ENCODE results near the gene DHRS7.

Gene DHRS7

DNA sequence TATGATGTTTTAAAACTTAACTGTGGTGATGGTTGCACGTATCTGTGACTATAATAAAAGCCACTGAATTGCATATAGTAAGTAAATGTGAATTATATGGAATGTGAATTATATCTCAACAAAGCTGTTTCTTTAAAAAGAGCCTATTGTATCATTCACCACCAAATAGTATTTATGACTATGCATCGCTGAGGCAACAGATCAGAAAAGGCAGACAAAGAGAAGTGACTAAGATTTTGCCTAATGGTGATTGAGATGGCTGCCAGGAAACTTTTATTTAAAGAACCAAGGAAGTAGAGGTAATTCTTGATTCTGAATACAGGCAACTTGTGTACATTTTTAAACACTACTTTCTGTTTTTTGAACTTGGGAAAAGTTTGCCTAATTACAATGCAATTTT lies 31.7 kb downstream of the DHRS7 start:
- TF ChIP-seq, protein P1, sequence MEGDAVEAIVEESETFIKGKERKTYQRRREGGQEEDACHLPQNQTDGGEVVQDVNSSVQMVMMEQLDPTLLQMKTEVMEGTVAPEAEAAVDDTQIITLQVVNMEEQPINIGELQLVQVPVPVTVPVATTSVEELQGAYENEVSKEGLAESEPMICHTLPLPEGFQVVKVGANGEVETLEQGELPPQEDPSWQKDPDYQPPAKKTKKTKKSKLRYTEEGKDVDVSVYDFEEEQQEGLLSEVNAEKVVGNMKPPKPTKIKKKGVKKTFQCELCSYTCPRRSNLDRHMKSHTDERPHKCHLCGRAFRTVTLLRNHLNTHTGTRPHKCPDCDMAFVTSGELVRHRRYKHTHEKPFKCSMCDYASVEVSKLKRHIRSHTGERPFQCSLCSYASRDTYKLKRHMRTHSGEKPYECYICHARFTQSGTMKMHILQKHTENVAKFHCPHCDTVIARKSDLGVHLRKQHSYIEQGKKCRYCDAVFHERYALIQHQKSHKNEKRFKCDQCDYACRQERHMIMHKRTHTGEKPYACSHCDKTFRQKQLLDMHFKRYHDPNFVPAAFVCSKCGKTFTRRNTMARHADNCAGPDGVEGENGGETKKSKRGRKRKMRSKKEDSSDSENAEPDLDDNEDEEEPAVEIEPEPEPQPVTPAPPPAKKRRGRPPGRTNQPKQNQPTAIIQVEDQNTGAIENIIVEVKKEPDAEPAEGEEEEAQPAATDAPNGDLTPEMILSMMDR (IDR thresholded peaks at IDR 0.05): no peak
- H3K27ac ChIP-seq: no peak overlapping the region
- H3K4me3 ChIP-seq: no peak overlapping the region
- DNase-seq (ENCODE audit: low spot score): no peak

DNA sequence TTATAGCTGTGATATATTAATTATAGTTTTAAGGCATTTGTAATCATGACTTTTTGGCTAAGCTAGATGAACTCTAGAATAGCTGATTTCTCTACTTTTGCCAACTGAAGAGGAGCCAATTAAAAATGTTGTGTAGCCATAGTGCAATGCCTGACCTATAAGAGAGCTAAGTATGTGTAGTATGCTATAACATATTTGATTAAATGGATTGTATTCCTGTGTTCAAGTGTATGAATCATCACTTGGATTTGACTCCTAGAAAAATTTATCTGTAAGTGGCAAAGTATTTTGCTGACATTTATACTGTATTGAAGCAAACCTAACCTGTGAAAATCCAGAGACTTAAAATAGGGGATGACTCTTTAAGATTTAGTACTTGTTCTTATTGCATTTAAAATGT lies 39.3 kb downstream of the DHRS7 start:
- TF ChIP-seq, protein P1 (IDR thresholded peaks at IDR 0.05): no peak

DNA sequence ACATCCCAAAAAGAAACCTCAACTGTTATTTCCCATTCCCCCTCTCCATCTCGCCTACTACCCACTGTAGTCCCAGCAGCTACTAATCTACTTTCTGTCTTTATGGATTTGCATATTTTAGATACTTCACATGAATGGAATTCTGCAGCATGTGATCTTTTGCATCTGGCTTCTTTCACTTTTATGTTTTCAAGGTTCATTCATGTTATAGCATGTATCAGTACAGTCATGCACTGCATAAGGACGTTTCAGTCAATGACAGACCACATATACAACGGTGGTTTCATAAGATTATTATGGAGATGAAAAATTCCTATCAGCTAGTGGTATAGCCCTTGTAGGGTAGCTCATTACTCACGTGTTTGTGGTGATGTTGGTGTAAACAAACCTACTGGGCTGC lies 49.0 kb downstream of the DHRS7 start:
- H3K27ac ChIP-seq: no peak overlapping the region
- DNase-seq (ENCODE audit: low spot score): no peak
- TF ChIP-seq, protein P1 (IDR thresholded peaks at IDR 0.05): no peak
- no peak overlapping the region for H3K4me3 ChIP-seq

More for the DNA sequence above, 39.3 kb downstream of the DHRS7 start:
- Histone ChIP-seq H3K4me3 (no peak overlapping the region), H3K27ac (no peak overlapping the region)
- DNase-seq (ENCODE audit: low spot score): no peak

DNA sequence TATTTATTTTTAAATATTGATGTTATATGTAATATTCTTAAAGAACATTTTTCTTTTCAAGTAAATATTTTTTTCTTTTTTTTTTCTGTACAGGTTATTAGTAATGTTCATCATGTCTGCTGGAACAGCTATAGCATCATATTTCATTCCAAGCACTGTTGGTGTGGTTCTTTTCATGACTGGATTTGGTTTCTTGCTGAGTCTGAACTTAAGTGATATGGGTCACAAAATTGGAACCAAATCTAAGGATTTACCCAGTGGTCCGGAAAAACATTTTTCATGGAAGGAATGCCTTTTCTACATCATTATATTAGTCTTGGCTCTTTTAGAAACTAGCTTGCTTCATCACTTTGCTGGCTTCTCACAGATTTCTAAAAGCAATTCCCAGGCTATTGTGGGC lies 50.3 kb downstream of the DHRS7 start:
- DNase-seq (ENCODE audit: low spot score): no peak
- TF ChIP-seq, protein P1 (IDR thresholded peaks at IDR 0.05): no peak
- no peak overlapping the region for H3K27ac ChIP-seq
- H3K4me3 ChIP-seq: no peak overlapping the region

DNA sequence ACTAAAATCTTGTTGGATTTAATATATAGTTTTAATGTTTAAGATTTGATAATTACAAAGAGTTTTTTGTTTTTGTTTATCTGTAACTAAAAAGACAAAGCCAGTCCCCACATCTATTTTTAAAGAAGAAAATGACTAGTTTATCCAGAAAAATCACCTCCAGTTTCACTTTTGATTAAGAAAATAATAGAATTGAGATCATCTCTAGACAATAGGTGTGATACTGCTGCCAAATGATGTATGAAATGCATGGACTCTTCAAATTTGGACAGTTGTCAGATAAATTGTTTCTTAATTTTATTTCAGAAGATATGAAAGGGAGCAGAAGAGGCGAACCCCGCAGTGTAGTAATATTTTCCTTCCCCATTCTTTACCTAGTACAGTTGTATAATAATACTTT lies 53.5 kb downstream of the DHRS7 start:
- DNase-seq (ENCODE audit: low spot score): no peak
- H3K4me3 ChIP-seq: no peak overlapping the region
- TF ChIP-seq, protein P1 (IDR thresholded peaks at IDR 0.05): no peak
- H3K27ac ChIP-seq: no peak overlapping the region

DNA sequence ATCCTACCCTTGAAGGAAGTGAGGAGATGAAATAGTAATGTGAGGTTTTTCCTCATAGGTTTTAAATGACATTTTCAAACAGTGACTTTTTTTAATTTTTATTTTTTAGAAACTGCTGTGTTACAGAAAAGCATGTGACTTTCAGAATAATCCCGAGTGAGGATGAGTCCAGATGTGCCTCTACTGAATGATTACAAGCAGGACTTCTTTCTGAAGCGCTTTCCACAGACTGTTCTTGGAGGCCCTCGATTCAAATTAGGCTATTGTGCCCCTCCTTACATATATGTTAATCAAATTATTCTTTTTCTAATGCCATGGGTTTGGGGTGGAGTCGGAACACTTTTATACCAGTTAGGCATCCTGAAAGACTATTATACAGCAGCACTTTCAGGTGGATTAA lies 57.7 kb downstream of the DHRS7 start:
- no peak for DNase-seq (ENCODE audit: low spot score)
- no peak overlapping the region for H3K4me3 ChIP-seq

DNA sequence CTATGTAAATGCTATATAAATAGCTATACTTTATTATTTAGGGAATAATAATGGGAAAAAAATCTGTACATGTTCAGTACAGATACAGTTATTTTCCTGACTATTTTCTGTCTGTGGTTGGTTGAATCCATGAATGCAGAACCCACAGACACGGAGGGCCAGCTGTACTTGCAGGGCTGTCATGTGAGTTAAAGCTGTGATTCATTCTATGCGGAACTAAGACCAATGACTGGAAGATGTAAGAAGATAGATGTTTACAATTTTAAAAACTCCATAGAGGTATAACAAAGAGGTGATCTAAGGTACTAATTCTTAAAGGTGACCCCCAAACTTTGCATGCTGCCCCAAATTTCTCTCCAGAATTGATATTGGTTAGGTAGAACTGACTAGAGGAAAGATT lies 58.9 kb downstream of the DHRS7 start:
- no peak for DNase-seq (ENCODE audit: low spot score)
- Histone ChIP-seq H3K4me3 (no peak overlapping the region), H3K27ac (no peak overlapping the region)
- TF ChIP-seq, protein P1 (IDR thresholded peaks at IDR 0.05): no peak

More for the DNA sequence above, 57.7 kb downstream of the DHRS7 start:
- TF ChIP-seq, protein P1 (IDR thresholded peaks at IDR 0.05): no peak
- no peak overlapping the region for H3K27ac ChIP-seq

Measured in coronary artery (tissue), 2 donors.